H1 (cell line): Measurements from ENCODE around the gene HCK.

Experiments
- CEBPB ChIP-seq: IDR thresholded peaks from 2 replicates; pipeline ENCODE4 v1.6.1; 2012; ENCODE audit warnings: low read depth, low read length
- CHD2 ChIP-seq: IDR thresholded peaks from 2 replicates; pipeline ENCODE4 v1.6.1; 2012; ENCODE audit warnings: low read length, improper control_type of control experiment
- KDM1A ChIP-seq: fragments of 200-600, 300-600 bp; sonication (generic); IDR thresholded peaks from 2 replicates; pipeline ENCODE4 v1.7.1; 2016; ENCODE audit warnings: mild to moderate bottlenecking, low read length, borderline replicate concordance
- POLR2A ChIP-seq, 2 experiments: IDR thresholded peaks; 1 replicate in 1 of 2; 2 replicates in 1 of 2; pipeline ENCODE4 v1.6.1; 2011; ENCODE audit warnings: low read depth in 2 of 2, low read length in 2 of 2, mild to moderate bottlenecking in 2 of 2; ENCODE audit errors: control extremely low read depth in 1 of 2
- TF ChIP-seq, protein P1 (sequence below), 3 experiments: IDR thresholded peaks; 1 replicate in 2 of 3; 2 replicates in 1 of 3; pipeline versions ENCODE4 v1.5.1 to v1.6.1; 2011; ENCODE audit warnings: low read length in 3 of 3, mild to moderate bottlenecking in 3 of 3, inconsistent platforms in 2 of 3, low read depth in 1 of 3, moderate library complexity in 1 of 3; ENCODE audit not compliant: insufficient read depth in 1 of 3; ENCODE audit errors: control extremely low read depth in 1 of 3

DNA sequence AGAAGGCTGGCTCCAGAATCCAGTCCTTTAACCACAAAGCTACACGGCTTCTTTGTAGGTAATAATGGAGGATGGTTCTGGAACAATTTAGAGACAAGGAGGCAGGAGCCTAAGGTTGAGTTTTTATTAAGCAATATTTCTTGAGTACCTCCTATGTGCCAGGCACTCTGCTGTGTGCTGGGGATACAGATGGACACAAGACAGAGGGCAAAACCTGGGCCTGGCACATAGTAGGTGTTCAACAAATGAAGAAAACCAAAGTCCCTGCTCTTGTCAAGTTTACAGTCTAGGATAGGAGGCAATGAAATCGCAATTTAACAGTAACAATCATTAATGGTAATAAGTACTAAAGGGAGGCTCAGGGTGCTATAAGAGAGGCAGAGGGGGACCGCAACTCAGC is 24.4 kb upstream of the HCK start:
- no peak for TF ChIP-seq CHD2
- no peak for TF ChIP-seq POLR2A (IDR thresholded peaks at IDR 0.05; ENCODE audit: control extremely low read depth in 1 of 2, low read depth in 2 of 2, low read length in 2 of 2)
- TF ChIP-seq, protein P1, sequence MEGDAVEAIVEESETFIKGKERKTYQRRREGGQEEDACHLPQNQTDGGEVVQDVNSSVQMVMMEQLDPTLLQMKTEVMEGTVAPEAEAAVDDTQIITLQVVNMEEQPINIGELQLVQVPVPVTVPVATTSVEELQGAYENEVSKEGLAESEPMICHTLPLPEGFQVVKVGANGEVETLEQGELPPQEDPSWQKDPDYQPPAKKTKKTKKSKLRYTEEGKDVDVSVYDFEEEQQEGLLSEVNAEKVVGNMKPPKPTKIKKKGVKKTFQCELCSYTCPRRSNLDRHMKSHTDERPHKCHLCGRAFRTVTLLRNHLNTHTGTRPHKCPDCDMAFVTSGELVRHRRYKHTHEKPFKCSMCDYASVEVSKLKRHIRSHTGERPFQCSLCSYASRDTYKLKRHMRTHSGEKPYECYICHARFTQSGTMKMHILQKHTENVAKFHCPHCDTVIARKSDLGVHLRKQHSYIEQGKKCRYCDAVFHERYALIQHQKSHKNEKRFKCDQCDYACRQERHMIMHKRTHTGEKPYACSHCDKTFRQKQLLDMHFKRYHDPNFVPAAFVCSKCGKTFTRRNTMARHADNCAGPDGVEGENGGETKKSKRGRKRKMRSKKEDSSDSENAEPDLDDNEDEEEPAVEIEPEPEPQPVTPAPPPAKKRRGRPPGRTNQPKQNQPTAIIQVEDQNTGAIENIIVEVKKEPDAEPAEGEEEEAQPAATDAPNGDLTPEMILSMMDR (IDR thresholded peaks at IDR 0.05; ENCODE audit: control extremely low read depth in 1 of 3, insufficient read depth in 1 of 3, low read depth in 1 of 3, low read length in 3 of 3) = no peak
- no peak for TF ChIP-seq CEBPB
- TF ChIP-seq KDM1A = no peak
